Memory B cell (primary cell): ENCODE measurements around the gene LYPD5.
"Not testable (repeated sequence)": the region's sequence is repeated elsewhere in the genome, so short reads cannot be mapped to it uniquely, and the experiment has no call there.

Experiments
- ATAC-seq: fragments of 150-1000 bp; cut with Tn5 transposase; 2 replicates; pipeline ENCODE4 v1.10.0; 2021; ENCODE audit warnings: low read depth, mild to moderate bottlenecking, moderate library complexity
- DNase-seq, 2 donors: peaks; one replicate each; pipeline ENCODE4 v3.0.0; 2022; ENCODE audit warnings: low spot score in 2 of 2
- H3K27ac Mint-ChIP-seq: one replicate; pipeline ENCODE4 v1.8.0; 2022; ENCODE audit warnings: mild to moderate bottlenecking, moderate library complexity, mixed read lengths
- H3K27me3 Mint-ChIP-seq: one replicate; pipeline ENCODE4 v1.8.0; 2022; ENCODE audit warnings: mixed read lengths
- H3K36me3 Mint-ChIP-seq: one replicate; pipeline ENCODE4 v1.8.0; 2022; ENCODE audit warnings: mild to moderate bottlenecking, mixed read lengths
- H3K4me1 Mint-ChIP-seq: one replicate; pipeline ENCODE4 v1.8.0; 2022; ENCODE audit warnings: mixed read lengths
- H3K4me3 Mint-ChIP-seq: one replicate; pipeline ENCODE4 v1.8.0; 2022; ENCODE audit warnings: mild to moderate bottlenecking, moderate library complexity, mixed read lengths
- H3K9me3 Mint-ChIP-seq: one replicate; pipeline ENCODE4 v1.8.0; 2022; ENCODE audit warnings: mixed read lengths

Gene LYPD5, protein sequence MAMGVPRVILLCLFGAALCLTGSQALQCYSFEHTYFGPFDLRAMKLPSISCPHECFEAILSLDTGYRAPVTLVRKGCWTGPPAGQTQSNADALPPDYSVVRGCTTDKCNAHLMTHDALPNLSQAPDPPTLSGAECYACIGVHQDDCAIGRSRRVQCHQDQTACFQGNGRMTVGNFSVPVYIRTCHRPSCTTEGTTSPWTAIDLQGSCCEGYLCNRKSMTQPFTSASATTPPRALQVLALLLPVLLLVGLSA

GRCh38 chr19:43802216-43802951 lies at the start of gene LYPD5:
LYPD5 (minus strand) TSS chr19:43802447; CDS start chr19:43802380, 67 bp downstream.
- Mint-ChIP-seq H3K27me3 (peaks cover 28% of the 10 kb centered on the region), H3K27ac (no peak within 1 kb of the TSS), H3K4me1 (peaks cover 13% of the 10 kb centered on the region), H3K36me3 (no peaks in the 10 kb centered on the region), H3K4me3 (no peak within 1 kb of the TSS), H3K9me3 (no peaks in the 10 kb centered on the region)
- no peak for DNase-seq
- ATAC-seq = no peak

GRCh38 chr19:43848821-43849220 lies 46.6 kb upstream of the LYPD5 start:
- peaks cover 20% of the 10 kb centered on the region for H3K9me3 Mint-ChIP-seq
- ATAC-seq (no peak), DNase-seq (no peak)
- no peak overlapping the region for H3K27ac Mint-ChIP-seq
- H3K27me3 Mint-ChIP-seq = no peaks in the 10 kb centered on the region
- no peaks in the 10 kb centered on the region for H3K4me1 Mint-ChIP-seq
- peaks cover 34% of the 10 kb centered on the region for H3K36me3 Mint-ChIP-seq
- no peak overlapping the region for H3K4me3 Mint-ChIP-seq

- H3K36me3 Mint-ChIP-seq = peaks cover 34% of the 10 kb centered on the region
- peaks cover 20% of the 10 kb centered on the region for H3K9me3 Mint-ChIP-seq
- H3K27ac Mint-ChIP-seq = no peak overlapping the region
- no peak overlapping the region for H3K4me3 Mint-ChIP-seq
- ATAC-seq (no peak), DNase-seq (no peak)
- H3K4me1 Mint-ChIP-seq = no peaks in the 10 kb centered on the region
- H3K27me3 Mint-ChIP-seq = no peaks in the 10 kb centered on the region
Measured at GRCh38 chr19:43847884-43848283, 45.6 kb upstream of the LYPD5 start.

DNA sequence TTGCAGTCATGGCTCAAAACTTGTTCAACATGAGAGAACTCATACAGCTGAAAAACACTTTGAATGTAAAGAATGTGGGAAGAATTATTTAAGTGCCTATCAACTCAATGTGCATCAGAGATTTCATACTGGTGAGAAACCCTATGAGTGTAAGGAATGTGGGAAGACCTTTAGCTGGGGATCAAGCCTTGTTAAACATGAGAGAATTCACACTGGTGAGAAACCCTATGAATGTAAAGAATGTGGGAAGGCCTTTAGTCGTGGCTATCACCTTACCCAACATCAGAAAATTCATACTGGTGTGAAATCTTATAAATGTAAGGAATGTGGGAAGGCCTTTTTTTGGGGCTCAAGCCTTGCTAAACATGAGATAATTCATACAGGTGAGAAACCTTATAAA lies 45.0 kb upstream of the LYPD5 start:
- H3K27ac Mint-ChIP-seq = no peak overlapping the region
- no peak overlapping the region for H3K4me3 Mint-ChIP-seq
- no peak for ATAC-seq
- H3K4me1 Mint-ChIP-seq = no peaks in the 10 kb centered on the region
- no peak for DNase-seq
- peaks cover 18% of the 10 kb centered on the region for H3K9me3 Mint-ChIP-seq
- peaks cover 37% of the 10 kb centered on the region for H3K36me3 Mint-ChIP-seq
- H3K27me3 Mint-ChIP-seq = no peaks in the 10 kb centered on the region

DNA sequence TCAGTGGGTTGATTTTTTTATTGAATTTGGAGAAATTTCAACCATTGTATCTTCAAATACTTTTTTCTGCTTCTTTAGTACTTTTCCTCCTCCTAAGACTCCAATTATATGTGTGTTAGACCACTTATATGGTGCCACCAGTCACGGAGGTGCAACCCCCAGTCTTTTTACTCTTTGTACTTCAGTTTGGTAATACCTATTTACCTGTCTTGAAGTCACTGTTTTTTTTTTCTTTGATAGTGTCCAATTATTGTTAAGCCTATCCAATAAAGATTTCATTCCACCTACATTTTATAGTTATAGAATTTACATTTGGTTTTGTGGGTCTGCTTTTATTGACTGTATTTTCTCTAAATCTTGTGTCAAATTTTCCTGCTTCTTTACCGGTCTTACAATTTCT lies 39.8 kb upstream of the LYPD5 start:
- ATAC-seq (no peak), DNase-seq (no peak)
- Mint-ChIP-seq H3K36me3 (peaks cover 66% of the 10 kb centered on the region), H3K27ac (no peak overlapping the region), H3K27me3 (no peaks in the 10 kb centered on the region), H3K4me1 (no peaks in the 10 kb centered on the region), H3K9me3 (peaks cover 20% of the 10 kb centered on the region), H3K4me3 (no peak overlapping the region)

- Mint-ChIP-seq H3K27ac (no peak overlapping the region), H3K9me3 (peaks cover 19% of the 10 kb centered on the region), H3K4me3 (no peak overlapping the region), H3K27me3 (no peaks in the 10 kb centered on the region), H3K36me3 (peaks cover 65% of the 10 kb centered on the region), H3K4me1 (no peaks in the 10 kb centered on the region)
- ATAC-seq (no peak), DNase-seq (no peak)
Measured at GRCh38 chr19:43839139-43839538, 36.9 kb upstream of the LYPD5 start.

DNA sequence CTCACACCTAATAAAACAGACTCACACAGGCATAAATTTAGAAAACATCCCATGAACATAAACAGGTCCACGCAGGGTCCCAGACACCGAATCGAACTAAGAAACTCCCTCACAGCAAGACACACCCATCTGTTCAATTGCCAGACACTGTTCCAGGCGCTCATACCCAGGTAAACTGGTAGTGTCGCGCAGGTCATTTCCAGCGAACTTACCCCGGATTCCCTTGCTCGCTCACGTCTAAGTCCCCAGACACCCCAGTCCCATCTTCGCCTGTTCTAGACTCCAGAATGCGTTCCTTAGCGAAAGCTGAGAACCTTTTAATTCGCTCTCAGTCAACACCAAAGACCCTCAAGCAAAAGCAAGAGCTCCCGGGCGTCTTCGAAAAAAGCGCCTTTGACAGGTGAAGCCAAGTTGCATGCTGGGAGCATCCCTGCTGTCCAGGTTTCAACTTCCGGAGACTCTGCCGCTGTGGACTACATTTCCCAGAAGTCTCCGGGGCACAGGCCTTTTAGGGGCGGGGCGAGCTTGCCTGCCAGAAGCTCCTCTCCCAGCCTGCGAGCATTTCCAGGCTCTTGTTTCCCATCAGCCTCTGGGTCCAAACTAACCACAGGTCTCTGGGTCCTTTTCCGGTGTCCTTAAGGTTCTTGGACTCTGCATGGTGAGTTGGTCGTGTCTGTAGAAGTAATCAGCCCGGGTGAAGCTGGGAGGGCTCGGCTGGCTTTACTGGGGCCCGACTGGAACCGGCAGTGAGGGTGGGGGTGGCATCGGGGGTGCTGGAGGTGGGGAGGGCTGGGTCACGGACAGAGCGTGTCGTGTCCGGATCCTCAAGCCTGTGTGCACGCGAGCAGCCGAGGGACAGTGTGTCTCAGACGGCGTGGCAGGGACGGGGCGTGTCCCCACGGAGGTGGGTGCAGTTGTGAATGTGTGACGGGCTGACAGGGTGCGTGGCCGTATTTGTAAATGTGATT lies 24.8 kb upstream of the LYPD5 start, which contains the start of gene ZNF283:
TSS of gene ZNF283 (plus strand) at position 535 of the 968 bp plus-strand sequence. CDS start 6,184 bp downstream, outside the sequence.
- peak; percentile 96 for ATAC-seq
- peaks cover 8% of the 10 kb centered on the region for H3K36me3 Mint-ChIP-seq
- peaks cover 1% of the 10 kb centered on the region for H3K9me3 Mint-ChIP-seq
- peaks cover 4% of the 10 kb centered on the region for H3K27me3 Mint-ChIP-seq
- DNase-seq = peak; percentile 62 to 77
- no peak within 1 kb of the TSS for H3K27ac Mint-ChIP-seq
- peak within 1 kb of the TSS; percentile 90 for H3K4me3 Mint-ChIP-seq
- peaks cover 9% of the 10 kb centered on the region for H3K4me1 Mint-ChIP-seq

- not testable (repeated sequence) for H3K4me3 Mint-ChIP-seq
Measured at GRCh38 chr19:43824572-43824971, 22.3 kb upstream of the LYPD5 start.

DNA sequence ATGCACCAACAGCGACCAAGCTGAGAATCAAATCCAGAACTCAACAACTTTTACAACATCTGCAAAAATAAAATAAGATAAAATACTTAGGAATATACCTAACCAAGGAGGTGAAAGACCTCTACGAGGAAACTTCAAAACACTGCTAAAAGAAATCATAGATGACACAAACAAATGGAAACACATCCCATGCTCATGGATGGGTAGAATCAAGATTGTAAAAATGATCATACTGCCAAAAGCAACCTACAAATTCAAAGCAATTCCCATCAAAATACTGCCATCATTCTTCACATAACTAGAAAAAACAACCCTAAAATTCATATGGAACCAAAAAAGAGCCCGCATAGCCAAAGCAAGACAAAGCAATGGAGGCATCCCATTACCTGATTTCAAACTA lies 21.6 kb upstream of the LYPD5 start:
- H3K36me3 Mint-ChIP-seq, ATAC-seq, H3K9me3 Mint-ChIP-seq, DNase-seq, H3K4me3 Mint-ChIP-seq, H3K27ac Mint-ChIP-seq: not testable (repeated sequence)
- Mint-ChIP-seq H3K27me3 (peaks cover 16% of the 10 kb centered on the region), H3K4me1 (peaks cover 18% of the 10 kb centered on the region)

More at GRCh38 chr19:43824572-43824971, 22.3 kb upstream of the LYPD5 start:
- H3K9me3 Mint-ChIP-seq, ATAC-seq, H3K36me3 Mint-ChIP-seq, H3K27ac Mint-ChIP-seq, DNase-seq: not testable (repeated sequence)
- peaks cover 16% of the 10 kb centered on the region for H3K27me3 Mint-ChIP-seq
- H3K4me1 Mint-ChIP-seq = peaks cover 18% of the 10 kb centered on the region

- Mint-ChIP-seq H3K27me3 (peaks cover 27% of the 10 kb centered on the region), H3K9me3 (no peaks in the 10 kb centered on the region), H3K4me3 (peak overlapping the region; percentile 72), H3K36me3 (peaks cover 3% of the 10 kb centered on the region), H3K4me1 (peaks cover 9% of the 10 kb centered on the region), H3K27ac (no peak overlapping the region)
- DNase-seq (no peak), ATAC-seq (no peak)
Measured at GRCh38 chr19:43820884-43821215, 18.6 kb upstream of the LYPD5 start.

DNA sequence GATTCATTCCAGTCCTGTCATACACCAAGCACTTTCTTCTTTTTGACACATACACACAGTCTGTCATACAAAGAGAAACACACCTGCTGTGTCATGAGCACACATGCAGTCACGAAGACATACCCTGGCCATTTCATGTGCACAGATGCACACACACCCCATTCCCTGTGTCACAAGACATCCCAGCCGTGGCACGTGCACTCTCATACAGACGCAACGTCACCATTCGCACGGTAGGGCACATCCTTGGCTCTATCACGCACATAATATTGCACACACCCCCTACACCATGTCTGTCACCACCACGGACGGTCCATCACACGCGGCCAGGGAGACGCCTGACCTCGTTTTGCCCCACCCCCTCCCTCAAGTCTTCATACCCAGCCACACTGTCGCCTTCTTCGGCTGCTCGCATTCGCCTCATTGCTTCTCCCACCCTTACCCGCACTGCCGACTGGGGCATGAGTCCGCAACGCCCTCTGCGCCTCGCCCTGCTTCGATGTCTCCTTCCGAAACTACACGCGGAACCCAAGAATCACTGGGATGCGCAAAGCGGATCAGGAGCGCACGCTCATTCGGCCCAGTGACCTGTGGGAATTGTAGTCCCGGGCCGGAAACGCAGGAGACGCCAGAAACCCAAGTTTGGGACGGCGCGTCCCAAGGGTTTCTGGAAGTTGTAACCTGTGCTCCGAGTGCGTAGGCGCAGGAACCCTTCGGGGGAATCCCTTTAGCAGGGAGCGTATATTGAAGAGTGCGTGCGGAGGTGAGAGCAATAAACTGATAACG lies 18.0 kb upstream of the LYPD5 start:
- peak; percentile 46 for ATAC-seq

DNA sequence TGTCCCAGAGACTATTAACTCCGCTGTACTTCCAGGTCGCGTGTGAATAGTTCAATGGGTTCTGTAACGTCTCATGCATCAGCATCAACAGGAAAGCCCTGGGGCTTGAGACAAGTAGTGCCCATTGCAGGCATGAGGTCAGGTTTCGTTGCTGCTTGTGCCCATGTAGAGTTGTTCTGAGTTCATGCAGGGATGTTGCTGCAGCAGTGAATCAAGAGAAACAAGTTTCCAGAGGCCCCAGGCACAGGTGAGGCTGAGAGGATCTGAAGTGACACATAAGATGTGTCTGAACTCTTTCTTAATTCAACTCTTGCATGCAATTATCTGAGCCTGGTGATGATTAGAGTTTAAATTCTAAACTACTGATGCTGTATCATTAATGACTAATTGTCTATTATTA lies 16.3 kb upstream of the LYPD5 start:
- no peak overlapping the region for H3K4me3 Mint-ChIP-seq
- peaks cover 3% of the 10 kb centered on the region for H3K36me3 Mint-ChIP-seq
- ATAC-seq (no peak), DNase-seq (no peak)
- no peaks in the 10 kb centered on the region for H3K9me3 Mint-ChIP-seq
- H3K27me3 Mint-ChIP-seq = peaks cover 25% of the 10 kb centered on the region
- no peak overlapping the region for H3K27ac Mint-ChIP-seq
- peaks cover 9% of the 10 kb centered on the region for H3K4me1 Mint-ChIP-seq

More for the DNA sequence above, 18.0 kb upstream of the LYPD5 start:
- peaks cover 3% of the 10 kb centered on the region for H3K36me3 Mint-ChIP-seq
- no peak overlapping the region for H3K27ac Mint-ChIP-seq
- no peak for DNase-seq
- peaks cover 9% of the 10 kb centered on the region for H3K4me1 Mint-ChIP-seq
- H3K9me3 Mint-ChIP-seq = no peaks in the 10 kb centered on the region
- peaks cover 27% of the 10 kb centered on the region for H3K27me3 Mint-ChIP-seq
- H3K4me3 Mint-ChIP-seq = peak overlapping the region; percentile 72

- H3K27me3 Mint-ChIP-seq = peaks cover 28% of the 10 kb centered on the region
- H3K36me3 Mint-ChIP-seq, H3K4me3 Mint-ChIP-seq: not testable (repeated sequence)
Measured at GRCh38 chr19:43817454-43817853, 15.2 kb upstream of the LYPD5 start.

More at GRCh38 chr19:43817454-43817853, 15.2 kb upstream of the LYPD5 start:
- DNase-seq, ATAC-seq, H3K4me1 Mint-ChIP-seq, H3K9me3 Mint-ChIP-seq, H3K27ac Mint-ChIP-seq: not testable (repeated sequence)
